H9 (cell line): ENCODE measurements around the gene CORT. TPM values are rescaled to one million over a fixed set of nuclear protein-coding genes. Genes with fewer than 3 reads are reported as not detected.

ENCODE experiments used
- DNase-seq: peaks from one replicate; pipeline ENCODE4 v3.0.0-alpha.2; 2017
- H2AFZ ChIP-seq: one replicate; pipeline ENCODE4 v1.6.1; 2013; ENCODE audit warnings: mild to moderate bottlenecking, low read length, control low read depth, moderate library complexity
- H2AK5ac ChIP-seq: 2 replicates; pipeline ENCODE4 v1.6.1; 2013; ENCODE audit warnings: low read length, control low read depth, mixed read lengths; ENCODE audit not compliant: insufficient read length
- H2BK120ac ChIP-seq: one replicate; pipeline ENCODE4 v1.6.1; 2013; ENCODE audit warnings: low read depth, mild to moderate bottlenecking, low read length, control low read depth, inconsistent platforms; ENCODE audit not compliant: poor library complexity, severe bottlenecking
- H2BK12ac ChIP-seq: 2 replicates; pipeline ENCODE4 v1.6.1; 2013; ENCODE audit warnings: low read length, control low read depth, mixed read lengths, low read depth; ENCODE audit not compliant: insufficient read length
- H2BK15ac ChIP-seq: 2 replicates; pipeline ENCODE4 v1.6.1; 2013; ENCODE audit warnings: low read depth, low read length, control low read depth
- H2BK20ac ChIP-seq: one replicate; pipeline ENCODE4 v1.6.1; 2013; ENCODE audit warnings: low read depth, mild to moderate bottlenecking, low read length, control low read depth, inconsistent platforms; ENCODE audit not compliant: poor library complexity, severe bottlenecking
- H2BK5ac ChIP-seq: 2 replicates; pipeline ENCODE4 v1.6.1; 2013; ENCODE audit warnings: low read length, control low read depth, mixed read lengths; ENCODE audit not compliant: insufficient read length
- H3K14ac ChIP-seq: 2 replicates; pipeline ENCODE4 v1.6.1; 2013; ENCODE audit warnings: low read length, control low read depth; ENCODE audit not compliant: insufficient read depth
- H3K18ac ChIP-seq: 2 replicates; pipeline ENCODE4 v1.6.1; 2013; ENCODE audit warnings: low read depth, mild to moderate bottlenecking, mixed read lengths, low read length, control low read depth; ENCODE audit not compliant: insufficient read length
- H3K23ac ChIP-seq: 2 replicates; pipeline ENCODE4 v1.6.1; 2013; ENCODE audit warnings: low read length, control low read depth, mixed read lengths, low read depth; ENCODE audit not compliant: insufficient read length
- H3K23me2 ChIP-seq: 2 replicates; pipeline ENCODE4 v1.6.1; 2013; ENCODE audit warnings: low read depth, mild to moderate bottlenecking, mixed read lengths, low read length, control low read depth; ENCODE audit not compliant: insufficient read length, poor library complexity, severe bottlenecking
- H3K27ac ChIP-seq: 2 replicates; pipeline ENCODE4 v1.5.1; 2013; ENCODE audit warnings: low read length, control low read depth, mixed read lengths, low read depth; ENCODE audit not compliant: insufficient read length
- H3K27me3 ChIP-seq: 2 replicates; pipeline ENCODE4 v1.6.1; 2013; ENCODE audit warnings: low read length, control low read depth, inconsistent platforms; ENCODE audit not compliant: insufficient read depth
- H3K4ac ChIP-seq: 2 replicates; pipeline ENCODE4 v1.6.1; 2013; ENCODE audit warnings: low read depth, mild to moderate bottlenecking, control low read depth, inconsistent platforms, low read length, moderate library complexity
- H3K4me1 ChIP-seq: 2 replicates; pipeline ENCODE4 v1.6.1; 2013; ENCODE audit warnings: low read length, control low read depth, inconsistent platforms; ENCODE audit not compliant: insufficient read depth
- H3K4me2 ChIP-seq: 2 replicates; pipeline ENCODE4 v1.6.1; 2013; ENCODE audit warnings: low read length, control low read depth, mixed read lengths; ENCODE audit not compliant: insufficient read length, insufficient read depth
- H3K56ac ChIP-seq: 2 replicates; pipeline ENCODE4 v1.6.1; 2013; ENCODE audit warnings: low read depth, mild to moderate bottlenecking, mixed read lengths, low read length, control low read depth; ENCODE audit not compliant: insufficient read length
- H3K79me1 ChIP-seq: 2 replicates; pipeline ENCODE4 v1.6.1; 2013; ENCODE audit warnings: low read depth, mild to moderate bottlenecking, moderate library complexity, low read length, control low read depth, inconsistent platforms; ENCODE audit not compliant: insufficient read depth, poor library complexity, severe bottlenecking
- H3K79me2 ChIP-seq: 2 replicates; pipeline ENCODE4 v1.6.1; 2013; ENCODE audit warnings: low read length, control low read depth, inconsistent platforms; ENCODE audit not compliant: insufficient read depth
- H3K9ac ChIP-seq: 2 replicates; pipeline ENCODE4 v1.6.1; 2013; ENCODE audit warnings: low read length, control low read depth, mixed read lengths; ENCODE audit not compliant: insufficient read length; ENCODE audit errors: extremely low read depth
- H3K9me3 ChIP-seq: one replicate; pipeline ENCODE4 v1.6.1; 2013; ENCODE audit warnings: low read depth, low read length, inconsistent platforms; ENCODE audit not compliant: control insufficient read depth
- H3T11ph ChIP-seq: one replicate; pipeline ENCODE4 v1.6.1; 2013; ENCODE audit warnings: mild to moderate bottlenecking, low read length, control low read depth, inconsistent platforms
- H4K20me1 ChIP-seq: one replicate; pipeline ENCODE4 v1.6.1; 2013; ENCODE audit not compliant: control insufficient read depth, insufficient read length, insufficient read depth
- H4K5ac ChIP-seq: 2 replicates; pipeline ENCODE4 v1.6.1; 2013; ENCODE audit warnings: low read depth, mild to moderate bottlenecking, mixed read lengths, low read length, control low read depth; ENCODE audit not compliant: insufficient read length
- H4K8ac ChIP-seq: replicated peaks from 2 replicates; pipeline ENCODE4 v1.6.1; 2013; ENCODE audit warnings: low read length, control low read depth, mixed read lengths, low read depth; ENCODE audit not compliant: insufficient read length
- H4K91ac ChIP-seq: 2 replicates; pipeline ENCODE4 v1.6.1; 2013; ENCODE audit warnings: low read depth, mild to moderate bottlenecking, moderate library complexity, mixed read lengths, low read length, control low read depth; ENCODE audit not compliant: insufficient read length
- H3K27ac Mint-ChIP-seq, 3 experiments: 2 replicates in 2 of 3; 3 replicates in 1 of 3; pipeline ENCODE4 v1.8.0; 2020 to 2021; ENCODE audit warnings: mixed read lengths in 3 of 3, mild to moderate bottlenecking in 1 of 3, moderate library complexity in 1 of 3
- H3K27me3 Mint-ChIP-seq: 2 replicates; pipeline ENCODE4 v1.8.0; 2021; ENCODE audit warnings: low read depth, mild to moderate bottlenecking, moderate library complexity, mixed read lengths
- H3K36me3 Mint-ChIP-seq, 3 experiments: 2 replicates in 2 of 3; 3 replicates in 1 of 3; pipeline ENCODE4 v1.8.0; 2020 to 2021; ENCODE audit warnings: low read depth in 3 of 3, mixed read lengths in 3 of 3; ENCODE audit not compliant: insufficient read depth in 1 of 3
- H3K4me1 Mint-ChIP-seq, 2 experiments: 2 replicates each; pipeline ENCODE4 v1.8.0; 2020; ENCODE audit warnings: mixed read lengths in 2 of 2
- H3K4me3 Mint-ChIP-seq, 2 experiments: 2 replicates in 1 of 2; 3 replicates in 1 of 2; pipeline ENCODE4 v1.8.0; 2020 to 2021; ENCODE audit warnings: mild to moderate bottlenecking in 2 of 2, mixed read lengths in 2 of 2, moderate library complexity in 1 of 2
- H3K9me3 Mint-ChIP-seq, 2 experiments: 2 replicates in 1 of 2; 3 replicates in 1 of 2; pipeline ENCODE4 v1.8.0; 2020; ENCODE audit warnings: mild to moderate bottlenecking in 2 of 2, mixed read lengths in 2 of 2, moderate library complexity in 1 of 2
- WGBS: extraction: QIAGEN DNeasy Blood & Tissue Kit; methylation state at CpG from one replicate; pipeline ENCODE4 v1.1.7; 2013; ENCODE audit warnings: missing lambda C conversion rate, low lambda C conversion rate, mixed read lengths; ENCODE audit not compliant: insufficient read length; ENCODE audit errors: extremely low coverage; 5-methylcytosine and 5-hydroxymethylcytosine counted together
- total RNA-seq: library from RNA; stranded (reverse); gene quantifications from 2 replicates; pipeline ENCODE4 v1.2.1, GENCODE V29; 2021
- TF ChIP-seq, protein P1 (sequence below): fragments of 200-600 bp; sonication (generic); conservative IDR thresholded peaks from 3 replicates; pipeline ENCODE4 v1.8.0; 2021; ENCODE audit warnings: antibody characterized with exemption, mild to moderate bottlenecking

CORT gene
- total RNA-seq, 1 experiment from 2014 or later, result not detected

DNA sequence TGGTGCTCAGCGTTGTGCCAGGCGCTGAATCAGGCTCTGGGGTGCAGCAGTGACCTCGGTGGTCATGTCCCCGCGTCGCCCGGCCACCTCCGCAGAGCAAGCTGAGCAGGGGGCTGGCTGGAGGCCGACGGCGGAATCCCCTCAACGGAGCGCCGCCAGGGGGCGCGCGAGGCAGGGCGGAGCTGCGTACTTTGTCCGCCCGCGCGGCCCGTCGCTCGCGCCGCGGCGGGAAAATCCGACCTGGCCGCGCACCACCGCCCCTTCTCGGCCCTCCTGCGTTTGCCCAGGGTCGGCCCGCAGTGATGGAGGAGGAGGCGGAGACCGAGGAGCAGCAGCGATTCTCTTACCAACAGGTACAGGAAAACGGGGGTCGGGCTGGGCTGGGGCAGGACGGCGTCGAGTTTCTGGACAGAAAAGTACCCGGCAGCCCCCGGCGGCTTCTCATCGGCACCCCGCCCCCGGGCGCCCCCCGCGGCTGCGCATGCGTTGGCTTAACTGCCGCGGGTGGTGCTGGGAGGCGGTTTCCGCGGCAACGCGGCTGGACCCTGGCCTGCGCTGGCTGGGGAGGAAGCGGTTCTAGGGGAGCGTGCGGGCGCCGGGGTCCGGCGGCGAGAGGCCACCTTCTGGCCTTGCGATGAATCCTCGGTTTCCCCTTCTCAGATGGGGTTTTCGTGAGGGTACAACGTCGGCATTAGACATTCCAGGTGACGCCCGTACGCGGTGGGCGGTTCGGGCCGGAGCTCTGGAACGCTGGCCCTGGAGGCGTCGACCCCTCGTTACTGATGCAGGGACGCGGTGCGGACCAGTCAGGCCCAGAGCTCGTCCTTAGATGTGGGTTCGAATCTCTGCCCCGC, 19.4 kb upstream of the CORT start, which contains the start of gene CENPS:
Gene CENPS, plus strand, starts transcription at position 218 of the 854 bp plus-strand sequence. Its CDS starts 85 bp downstream, at position 303.
- no peaks in the 10 kb centered on the region for H3K27me3 ChIP-seq
- H3K4me1 ChIP-seq, result no peaks in the 10 kb centered on the region; the same call in 1 of the 2 replicates
- H3K18ac ChIP-seq, result peak within 1 kb of the TSS; percentile 97
- no peak within 1 kb of the TSS for H2BK12ac ChIP-seq
- no peak within 1 kb of the TSS for H3K23ac ChIP-seq
- peak within 1 kb of the TSS; percentile 81 for H3K4me2 ChIP-seq
- H4K8ac ChIP-seq, result no peak within 1 kb of the TSS
- no peak within 1 kb of the TSS for H4K91ac ChIP-seq
- peak; percentile 93 for DNase-seq
- H3K27ac Mint-ChIP-seq, result peak within 1 kb of the TSS; percentile 98 to 99 (median 98)
- H2BK15ac ChIP-seq, result no peak within 1 kb of the TSS
- H3K4me1 Mint-ChIP-seq, result peaks cover 17% of the 10 kb centered on the region in 2 experiments
- H3K79me1 ChIP-seq, result no peaks in the 10 kb centered on the region
- H4K20me1 ChIP-seq, result no peaks in the 10 kb centered on the region
- H3K27ac ChIP-seq, result no peak within 1 kb of the TSS
- WGBS, result no CpG with 5 or more reads among the region's 95 CpGs
- no peaks in the 10 kb centered on the region for H3K79me2 ChIP-seq
- no peak within 1 kb of the TSS for H2AFZ ChIP-seq
- no peak within 1 kb of the TSS for H2AK5ac ChIP-seq
- no peak within 1 kb of the TSS for H3K56ac ChIP-seq
- no peak within 1 kb of the TSS for H3K4ac ChIP-seq
- no peaks in the 10 kb centered on the region for H3K27me3 Mint-ChIP-seq
- H3K23me2 ChIP-seq, result peaks cover 4% of the 10 kb centered on the region
- no peak within 1 kb of the TSS for H4K5ac ChIP-seq
- TF ChIP-seq, protein P1, sequence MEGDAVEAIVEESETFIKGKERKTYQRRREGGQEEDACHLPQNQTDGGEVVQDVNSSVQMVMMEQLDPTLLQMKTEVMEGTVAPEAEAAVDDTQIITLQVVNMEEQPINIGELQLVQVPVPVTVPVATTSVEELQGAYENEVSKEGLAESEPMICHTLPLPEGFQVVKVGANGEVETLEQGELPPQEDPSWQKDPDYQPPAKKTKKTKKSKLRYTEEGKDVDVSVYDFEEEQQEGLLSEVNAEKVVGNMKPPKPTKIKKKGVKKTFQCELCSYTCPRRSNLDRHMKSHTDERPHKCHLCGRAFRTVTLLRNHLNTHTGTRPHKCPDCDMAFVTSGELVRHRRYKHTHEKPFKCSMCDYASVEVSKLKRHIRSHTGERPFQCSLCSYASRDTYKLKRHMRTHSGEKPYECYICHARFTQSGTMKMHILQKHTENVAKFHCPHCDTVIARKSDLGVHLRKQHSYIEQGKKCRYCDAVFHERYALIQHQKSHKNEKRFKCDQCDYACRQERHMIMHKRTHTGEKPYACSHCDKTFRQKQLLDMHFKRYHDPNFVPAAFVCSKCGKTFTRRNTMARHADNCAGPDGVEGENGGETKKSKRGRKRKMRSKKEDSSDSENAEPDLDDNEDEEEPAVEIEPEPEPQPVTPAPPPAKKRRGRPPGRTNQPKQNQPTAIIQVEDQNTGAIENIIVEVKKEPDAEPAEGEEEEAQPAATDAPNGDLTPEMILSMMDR, result peak; percentile 95
- no peaks in the 10 kb centered on the region for H3K9me3 Mint-ChIP-seq
- H3K14ac ChIP-seq, result peak within 1 kb of the TSS; percentile 98
- peak within 1 kb of the TSS; percentile 76 to 90 for H3K4me3 Mint-ChIP-seq
- H3K9ac ChIP-seq, result peak within 1 kb of the TSS; percentile 81
- no peak within 1 kb of the TSS for H3T11ph ChIP-seq
- no peaks in the 10 kb centered on the region for H3K9me3 ChIP-seq
- no peak within 1 kb of the TSS for H2BK5ac ChIP-seq
- H3K36me3 Mint-ChIP-seq, result peaks cover 0 to 8% (median 1%) of the 10 kb centered on the region in 3 experiments; a peak in 3 of 7 replicates
- H2BK20ac ChIP-seq, result no peak within 1 kb of the TSS
- H2BK120ac ChIP-seq, result no peak within 1 kb of the TSS
